ENCODE results near the gene APLN.

APLN gene

DNA sequence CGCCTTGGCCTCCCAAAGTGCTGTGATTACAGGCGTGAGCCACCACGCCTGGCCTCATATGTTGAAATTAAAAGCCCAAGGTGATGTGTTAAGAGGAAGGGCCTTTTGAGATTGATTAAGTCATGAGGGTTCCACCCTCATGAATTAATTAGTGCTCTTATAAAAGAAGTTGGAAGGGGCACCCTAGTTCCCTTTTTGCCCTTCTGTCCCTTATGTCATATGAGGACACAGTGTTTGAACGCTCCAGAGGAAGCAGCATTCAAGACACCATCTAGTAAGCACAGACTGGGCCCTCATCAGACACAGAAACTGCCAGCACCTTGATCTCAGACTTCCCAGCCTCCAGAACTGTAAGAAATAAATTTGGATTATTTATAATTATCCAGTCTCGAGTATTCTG, 5.1 kb upstream of the APLN start:
- DNase-seq, result no peak

DNA sequence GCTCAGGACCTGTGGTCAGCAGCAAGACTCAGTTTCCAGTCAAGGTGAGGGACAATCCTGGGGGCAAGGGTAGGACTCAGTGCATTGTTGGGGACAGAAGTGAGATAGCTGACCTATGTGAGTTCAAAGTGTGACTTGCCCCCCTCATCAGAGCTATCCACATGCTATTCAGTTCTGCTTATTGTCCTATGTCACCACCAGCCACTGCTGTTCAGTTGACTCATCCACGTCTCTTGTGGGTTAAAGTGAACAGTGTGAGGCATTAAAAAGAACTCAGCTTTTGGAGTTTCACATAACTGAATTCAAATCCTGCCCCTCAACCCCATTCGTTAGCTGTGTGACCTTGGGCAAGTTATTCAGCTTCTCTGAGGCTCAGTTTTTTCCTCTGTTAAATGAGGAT, 4.4 kb upstream of the APLN start:
- DNase-seq, result no peak

DNA sequence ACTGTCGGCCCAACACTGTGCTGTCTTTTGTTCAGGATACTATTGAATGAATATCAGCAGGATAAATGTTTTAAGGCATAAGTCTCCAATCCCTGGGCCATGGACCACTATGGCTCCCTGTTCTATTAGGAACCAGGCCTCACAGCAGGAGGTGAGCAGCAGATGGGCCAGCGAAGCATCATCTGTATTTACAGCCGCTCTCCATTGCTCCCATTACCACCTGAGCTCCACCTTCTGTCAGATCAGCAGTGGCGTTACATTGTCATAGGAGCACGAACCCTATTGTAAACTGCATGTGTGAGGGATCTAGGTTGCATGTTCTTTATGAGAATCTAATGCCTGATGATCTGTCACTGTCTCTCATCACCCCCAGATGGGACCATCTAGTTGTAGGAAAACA, 3.7 kb upstream of the APLN start:
- DNase-seq, result no peak

DNA sequence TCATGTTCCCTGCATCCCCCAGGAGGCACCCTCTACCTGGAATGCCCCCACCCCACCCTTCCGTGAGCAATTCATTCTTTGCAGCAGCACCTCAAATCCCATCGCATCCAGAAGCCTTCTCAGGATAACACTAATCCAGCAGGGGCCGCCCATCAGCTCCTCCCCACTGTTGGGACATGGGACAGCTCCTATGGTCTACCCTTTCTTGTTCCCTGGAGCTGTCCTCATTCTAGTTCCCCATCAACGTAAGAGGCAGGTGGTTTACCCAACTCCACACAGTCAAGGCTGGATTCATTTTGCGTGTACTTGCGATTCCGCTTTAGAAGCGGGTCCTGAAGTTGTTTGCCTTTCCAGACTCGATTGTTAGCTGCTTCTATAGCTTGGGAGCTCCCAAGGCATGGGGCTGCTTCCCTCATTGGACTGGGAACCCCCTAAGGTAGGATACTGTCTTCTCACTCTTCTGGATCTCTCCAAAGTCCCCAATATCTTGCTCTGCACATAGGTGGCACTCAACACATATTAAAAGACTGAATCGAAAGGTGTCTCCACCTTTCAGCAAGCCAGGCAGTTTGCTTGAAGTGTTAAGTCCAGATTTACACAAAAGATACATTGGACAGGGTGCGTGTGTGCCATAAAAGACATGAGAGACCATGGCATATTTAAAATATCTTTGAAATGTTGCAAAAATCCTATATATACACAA, 942 bp upstream of the APLN start:
- DNase-seq, result no peak

DNA sequence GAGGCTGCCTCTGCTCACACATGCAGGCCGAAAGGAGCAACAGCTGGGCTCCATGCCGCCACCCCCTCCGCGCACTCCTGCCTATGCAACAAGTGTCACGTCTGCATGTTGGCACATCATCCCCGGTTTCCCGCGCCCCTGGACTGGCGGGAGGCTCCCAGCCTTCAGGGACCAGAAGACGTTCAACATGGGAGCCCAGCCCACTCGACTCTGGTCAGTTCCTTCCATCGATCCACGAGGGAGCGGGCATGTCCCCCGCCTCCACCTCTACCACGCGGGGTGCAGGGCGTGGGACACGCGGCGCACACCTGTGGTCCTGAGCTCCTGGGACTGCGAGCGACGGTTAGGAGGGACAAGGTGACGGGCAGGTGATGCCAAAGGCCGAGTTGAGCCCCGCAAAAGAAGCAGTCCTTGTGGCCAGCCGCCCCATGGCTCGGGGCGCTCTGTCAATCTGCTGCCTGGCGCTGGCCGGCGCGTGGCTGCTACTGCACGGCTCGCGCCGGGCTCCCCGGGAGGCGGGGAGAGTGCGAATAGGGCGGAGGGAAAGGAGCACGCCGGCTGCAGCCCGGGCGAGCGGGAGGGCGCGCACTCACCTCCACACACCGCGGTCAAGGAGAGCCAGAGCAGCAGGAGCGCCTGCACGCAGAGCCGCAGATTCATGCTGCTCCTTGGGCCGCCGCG, 645 bp downstream of the APLN start:
- DNase-seq, result no peak

DNA sequence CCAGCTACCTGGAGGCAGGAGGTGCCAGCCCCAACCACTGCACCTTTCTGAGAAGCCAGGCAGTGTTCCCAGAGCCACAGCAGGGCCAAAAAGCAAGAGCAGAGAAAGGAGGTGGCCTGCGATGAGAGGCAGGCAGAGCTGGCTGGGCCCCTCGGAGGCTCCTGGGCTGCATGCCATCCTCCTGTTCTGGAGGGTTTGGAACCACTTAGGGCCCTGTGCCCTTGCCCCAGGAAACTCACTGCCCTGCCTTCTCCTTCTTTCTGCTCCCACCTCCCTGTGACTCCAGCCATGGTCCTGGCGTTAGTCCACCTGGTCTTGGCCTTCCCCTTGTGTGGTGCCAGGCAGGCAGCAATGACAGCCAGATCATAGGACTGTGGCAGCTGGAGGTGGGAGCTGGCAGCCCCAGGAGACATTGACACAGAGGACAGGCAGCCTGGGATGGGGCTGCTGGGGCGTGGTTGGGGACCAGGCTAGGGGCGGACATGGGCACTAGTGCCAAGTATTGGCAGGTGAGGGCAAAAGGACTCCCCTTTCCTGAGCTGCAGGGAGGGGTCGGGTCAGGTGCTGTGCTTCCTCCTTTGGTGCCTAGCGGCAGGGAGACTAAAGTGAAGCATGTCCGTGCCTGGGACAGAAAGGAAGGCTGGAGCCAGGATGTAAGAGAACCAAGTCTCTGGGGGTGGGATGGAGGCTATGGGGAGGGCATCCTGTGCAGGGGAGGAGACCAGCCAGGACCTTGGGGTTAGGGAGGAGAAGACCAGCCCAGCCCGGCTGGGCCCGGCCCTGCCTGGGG, 1.4 kb downstream of the APLN start:
- DNase-seq, result no peak

DNA sequence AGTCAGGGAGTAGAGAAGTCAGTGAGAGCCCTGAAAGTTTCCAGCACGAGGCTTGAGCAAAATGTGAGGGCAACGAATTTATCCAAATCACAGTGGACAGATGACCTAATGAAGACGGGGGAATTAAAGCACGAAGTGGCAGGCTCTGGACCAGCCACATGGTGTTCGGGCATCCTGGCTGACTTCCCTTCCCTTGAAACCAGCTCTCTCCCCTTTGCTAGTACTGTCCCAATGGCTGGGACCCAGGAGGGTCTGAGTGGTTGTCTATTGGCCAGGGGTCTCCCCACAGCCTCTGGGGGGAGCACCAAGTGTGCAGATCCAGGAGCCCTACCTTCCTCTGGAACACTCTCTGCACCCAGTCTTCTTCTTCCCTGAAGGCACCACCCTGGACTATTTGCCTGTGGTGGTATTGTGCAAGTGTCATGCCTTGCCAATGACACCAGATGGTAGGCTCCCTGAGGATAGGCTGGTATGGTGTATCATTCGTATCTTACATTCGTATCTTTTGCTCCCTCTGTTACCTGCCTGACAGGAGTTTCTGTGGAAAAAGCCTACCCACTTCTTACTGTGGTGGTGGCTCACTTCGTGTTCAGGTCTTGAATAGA, 2.1 kb downstream of the APLN start:
- no peak for DNase-seq

DNA sequence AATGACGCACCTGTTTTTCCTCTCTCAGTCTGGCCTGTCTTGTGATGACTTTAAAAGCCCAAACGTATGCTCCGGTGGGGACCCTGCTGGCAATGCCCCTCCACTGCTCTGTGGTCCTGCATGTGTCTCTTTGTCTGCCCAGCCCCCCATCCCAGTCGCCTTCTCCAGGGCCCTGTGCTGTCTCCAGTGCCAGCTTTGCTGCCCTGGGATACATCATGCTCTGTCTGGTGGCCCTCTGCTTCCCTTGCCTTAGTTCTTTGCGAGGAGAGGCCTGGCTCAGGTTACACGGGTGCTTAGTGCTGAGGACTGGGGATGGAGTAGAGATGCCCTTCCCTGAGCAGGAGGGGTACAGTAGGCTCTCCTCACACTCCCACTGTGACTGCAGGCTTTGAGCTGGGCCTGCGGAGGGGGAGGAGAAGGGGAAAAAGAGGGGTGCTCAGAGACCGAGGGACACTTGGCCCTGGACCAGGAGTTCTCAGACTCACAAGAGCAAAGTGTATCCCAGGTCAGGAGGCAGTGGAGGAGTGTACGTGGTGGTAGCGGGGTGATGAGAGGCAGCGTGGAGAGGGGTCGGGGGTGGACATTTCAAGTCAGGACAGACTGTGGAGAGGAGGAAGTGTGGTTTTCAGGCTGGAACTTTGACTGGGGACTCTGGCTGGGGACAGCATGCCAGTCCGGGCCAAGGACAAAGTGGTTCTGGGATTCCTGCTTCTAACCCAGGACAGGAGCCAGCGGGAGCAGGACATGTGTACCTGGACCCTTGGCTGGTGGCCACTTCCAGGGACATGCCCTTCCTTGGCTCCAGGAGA, 2.8 kb downstream of the APLN start:
- no peak for DNase-seq

DNA sequence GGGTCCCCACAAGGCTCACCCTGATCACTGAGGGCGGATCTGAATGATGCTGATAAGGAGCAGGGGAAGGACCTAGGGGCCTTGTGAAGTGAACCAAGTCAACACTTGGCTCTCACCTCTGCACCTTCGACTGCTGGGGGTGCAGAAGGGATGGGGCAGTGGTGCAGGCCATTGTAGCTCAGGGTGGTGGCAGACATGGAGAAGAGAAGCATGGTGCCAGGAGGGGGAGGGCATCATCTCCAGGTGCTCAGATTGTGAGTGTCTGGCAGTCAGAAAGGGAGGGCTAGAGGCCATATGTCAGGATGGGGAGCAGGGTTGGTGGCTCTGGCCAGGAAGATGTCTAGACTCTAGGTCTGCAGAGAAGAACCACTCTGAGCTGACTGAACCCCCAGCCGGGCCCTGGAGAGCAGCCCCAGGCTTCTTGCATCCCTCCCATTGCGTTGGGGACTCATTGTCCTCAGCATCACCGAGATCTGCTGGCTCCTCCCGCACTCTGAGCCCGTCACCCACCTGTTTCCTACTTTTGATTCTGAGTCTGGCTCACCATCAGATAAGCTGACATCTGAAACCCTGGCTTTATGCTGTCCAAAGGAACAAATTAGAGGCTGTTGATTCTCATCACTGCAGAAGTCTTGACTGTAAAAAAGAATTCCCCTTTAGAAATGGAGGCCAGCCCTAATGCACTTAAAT, 3.8 kb downstream of the APLN start:
- no peak for DNase-seq

DNA sequence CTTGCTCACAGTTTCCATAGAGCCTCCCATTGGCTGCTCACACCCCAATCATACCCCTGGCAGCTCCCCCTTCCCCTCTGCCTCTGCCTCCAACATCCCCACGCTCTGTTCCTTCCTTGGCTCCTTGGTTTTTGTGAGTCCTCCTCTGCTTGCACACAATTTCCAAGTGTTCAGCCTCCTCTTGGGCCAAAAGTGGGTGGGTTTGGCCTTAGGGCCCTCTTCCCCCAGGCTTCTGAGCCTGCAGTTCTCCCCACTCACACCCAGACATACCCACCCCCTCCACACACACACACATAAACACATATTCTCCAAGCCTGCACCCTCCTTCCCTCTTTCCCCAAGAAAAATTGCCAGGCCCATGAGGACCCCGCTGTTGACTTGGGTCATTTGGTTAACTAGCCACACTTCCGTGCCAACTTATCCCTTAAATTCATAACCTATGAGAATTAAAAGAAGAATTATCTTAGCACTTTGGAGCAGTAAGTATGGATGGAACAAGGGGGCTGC, 4.5 kb downstream of the APLN start:
- no peak for DNase-seq

DNA sequence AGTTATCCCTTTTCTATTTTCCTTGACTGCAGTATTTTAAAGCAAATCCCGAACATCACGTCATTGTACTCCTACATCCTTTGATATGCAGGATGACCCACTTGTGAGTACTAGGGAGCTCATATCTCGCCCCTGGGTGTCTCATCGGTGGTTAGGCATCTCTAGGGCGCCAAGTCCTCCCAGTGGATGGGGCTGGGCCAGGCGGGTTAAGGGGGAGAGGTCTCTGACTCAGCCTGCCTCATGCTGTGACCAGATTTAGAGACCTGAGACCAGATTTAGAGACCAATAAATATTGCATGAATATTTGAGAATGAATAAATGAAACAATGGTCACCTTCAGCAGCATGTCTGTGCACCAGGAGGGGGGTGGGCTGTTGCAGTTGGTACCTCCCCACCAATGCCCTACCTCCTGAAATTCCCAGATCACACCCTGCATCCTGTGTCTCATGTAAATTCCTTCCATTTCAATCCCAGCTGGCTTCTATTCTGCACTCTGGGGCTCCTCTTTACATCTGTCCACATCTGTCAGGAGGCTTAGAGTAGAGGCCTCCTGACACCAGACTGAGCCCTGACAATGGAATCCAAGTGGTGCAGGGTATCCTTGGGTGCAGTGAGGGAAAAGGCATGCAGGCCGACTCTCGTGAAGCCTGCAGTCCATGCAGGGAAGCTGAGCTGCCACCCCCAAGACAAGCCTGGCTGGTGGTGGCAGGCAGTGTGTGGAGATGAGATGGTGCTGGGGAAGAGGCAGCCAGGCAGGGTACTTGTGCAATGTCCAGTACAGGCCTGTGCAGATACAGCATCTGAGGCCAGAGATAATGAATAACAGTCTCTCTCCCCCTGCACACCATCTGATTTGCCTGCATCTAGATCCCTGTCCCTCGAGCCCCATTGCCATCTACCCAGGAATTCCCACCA, 5.2 kb downstream of the APLN start:
- DNase-seq, result no peak

DNA sequence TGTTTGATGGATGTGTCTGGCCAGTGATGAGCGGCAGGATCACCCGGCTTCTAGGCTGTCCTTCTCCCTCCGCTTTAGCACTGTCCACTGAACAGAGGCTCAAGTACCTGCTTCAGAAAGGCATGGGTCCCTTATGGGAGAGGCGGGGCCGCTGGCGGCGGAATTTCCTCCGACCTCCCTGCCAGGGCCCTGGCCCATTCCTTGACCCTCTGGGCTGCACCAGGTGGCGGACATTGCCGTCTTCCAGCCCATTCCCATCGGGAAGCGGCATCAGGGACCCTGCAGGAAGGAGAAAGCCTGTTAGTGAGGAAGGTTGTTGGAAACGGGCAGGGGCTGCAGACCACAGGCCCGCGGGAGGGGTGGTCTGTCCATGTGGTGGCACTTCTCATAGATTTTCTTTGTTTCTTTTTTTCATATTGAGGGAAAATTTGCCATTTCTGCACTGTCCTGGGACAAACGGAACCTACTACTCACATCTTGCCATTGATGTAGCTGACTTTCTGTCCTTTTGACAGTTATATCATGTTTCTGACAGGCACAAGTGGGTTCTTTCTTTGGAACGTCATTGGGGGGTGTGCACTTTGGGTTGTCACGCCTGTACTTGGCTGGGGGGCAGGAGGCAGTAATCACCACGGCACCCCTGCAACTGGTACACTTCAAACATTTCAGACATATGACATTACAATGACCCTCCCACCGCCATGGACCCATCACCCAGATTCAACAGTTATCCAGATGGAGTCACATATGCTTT, 6.1 kb downstream of the APLN start:
- DNase-seq, result no peak

DNA sequence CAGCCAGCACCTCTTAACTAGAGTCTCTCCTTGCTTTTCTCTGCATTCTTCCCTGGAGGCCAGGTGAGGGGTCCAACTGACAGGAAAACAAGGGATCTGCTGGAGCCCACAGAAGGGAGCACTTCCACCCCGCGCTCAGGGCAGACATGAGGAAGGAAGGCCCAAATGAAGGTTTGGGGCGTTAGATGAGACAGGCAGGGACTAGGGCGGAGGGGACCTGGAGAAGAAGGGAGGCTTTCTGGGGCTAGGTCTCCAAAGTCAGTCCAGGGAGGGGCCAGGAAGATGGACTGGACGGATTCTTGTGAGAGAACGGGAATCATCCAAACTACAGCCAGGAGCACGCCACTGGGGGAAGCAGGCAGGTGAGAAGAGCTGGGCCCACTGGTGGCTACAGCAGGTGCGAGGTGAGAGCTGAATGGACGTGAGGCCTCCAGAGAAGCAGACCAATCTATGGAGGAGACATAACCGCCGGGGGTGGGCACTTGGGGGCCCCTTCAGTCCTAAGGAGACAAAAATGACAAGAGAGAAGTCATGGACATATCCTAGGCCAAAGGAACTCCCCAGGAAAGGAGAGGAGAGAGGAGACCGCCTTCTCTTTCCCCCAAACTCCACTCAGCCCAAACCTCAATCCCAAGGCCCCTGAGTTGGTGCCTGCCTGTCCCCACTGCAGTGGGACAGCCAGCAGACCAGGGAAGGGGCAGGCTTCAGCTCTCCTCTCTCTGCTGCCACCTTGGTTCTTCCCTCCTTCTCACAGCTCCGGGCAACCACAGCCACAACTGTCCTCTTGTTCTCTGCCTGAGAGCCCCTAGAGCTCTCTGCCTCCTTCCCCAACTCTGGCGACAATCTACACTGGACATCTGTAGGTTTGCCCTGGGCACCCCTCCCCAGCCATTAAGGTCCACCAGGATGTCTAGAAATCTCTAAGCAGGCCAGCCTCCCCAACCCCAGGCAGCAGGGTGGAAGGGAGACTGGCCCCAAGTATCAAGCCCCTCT, 7.0 kb downstream of the APLN start:
- DNase-seq, result no peak

DNA sequence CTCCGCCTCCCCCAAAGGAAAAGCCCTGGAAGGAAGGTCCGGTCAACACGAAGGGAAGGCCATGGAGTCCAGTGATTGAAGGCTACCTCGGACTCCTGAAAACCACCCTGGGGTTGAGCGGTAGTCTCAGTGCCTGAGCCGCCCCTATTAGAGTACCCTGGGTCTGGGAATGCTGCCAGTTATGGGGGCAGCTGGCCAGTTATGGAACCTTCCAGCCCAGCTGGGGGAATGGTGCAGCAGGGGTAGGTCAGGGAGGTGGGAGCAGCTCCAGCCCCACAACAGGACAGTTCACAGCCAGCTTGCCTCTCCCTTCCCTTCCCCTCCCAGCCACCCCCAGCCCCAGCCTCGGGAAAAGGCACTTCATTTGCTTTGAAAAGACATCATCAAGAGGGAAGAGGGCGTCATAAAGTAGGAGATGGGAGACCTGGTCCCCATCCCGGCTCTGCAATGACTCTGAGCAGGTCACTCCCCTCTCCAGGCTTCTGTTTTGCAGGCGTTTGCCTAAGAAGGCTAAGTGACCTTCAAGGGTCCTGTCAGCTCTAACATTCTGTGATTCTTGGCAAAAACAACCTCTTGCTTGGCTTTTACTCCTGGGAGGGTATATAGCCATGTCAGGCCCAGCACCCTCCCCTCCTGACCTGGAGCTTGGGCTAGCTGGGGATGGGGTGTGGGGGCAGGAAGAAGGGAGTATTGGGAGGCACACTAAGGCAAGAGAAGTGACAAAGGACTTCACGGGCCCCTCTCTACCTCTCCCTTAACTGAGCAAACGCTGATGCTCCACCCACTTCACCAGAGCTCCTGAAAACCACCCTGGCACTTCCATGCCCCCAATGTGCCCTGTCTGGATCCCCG, 8.0 kb downstream of the APLN start:
- no peak for DNase-seq

DNA sequence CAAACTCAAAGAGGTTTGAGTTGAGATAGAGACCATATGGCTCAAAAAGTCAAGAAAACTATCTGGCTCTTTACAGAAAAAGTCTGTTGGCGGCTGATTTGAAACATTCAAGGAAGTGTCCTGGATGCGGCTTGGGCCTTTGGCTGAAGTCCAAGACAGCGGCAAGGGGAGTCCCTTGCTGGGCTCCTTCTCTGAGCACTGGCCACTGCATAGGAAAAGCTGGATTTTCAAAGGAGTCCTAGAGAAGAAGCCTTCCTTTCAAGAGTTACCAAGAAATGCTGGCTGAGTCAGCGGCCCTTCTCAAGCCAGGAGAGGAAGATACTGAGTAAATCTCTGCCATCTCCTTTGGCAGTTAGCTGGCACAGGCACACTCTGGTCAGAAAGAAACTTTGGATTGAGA, 12.1 kb downstream of the APLN start:
- DNase-seq, result no peak

DNA sequence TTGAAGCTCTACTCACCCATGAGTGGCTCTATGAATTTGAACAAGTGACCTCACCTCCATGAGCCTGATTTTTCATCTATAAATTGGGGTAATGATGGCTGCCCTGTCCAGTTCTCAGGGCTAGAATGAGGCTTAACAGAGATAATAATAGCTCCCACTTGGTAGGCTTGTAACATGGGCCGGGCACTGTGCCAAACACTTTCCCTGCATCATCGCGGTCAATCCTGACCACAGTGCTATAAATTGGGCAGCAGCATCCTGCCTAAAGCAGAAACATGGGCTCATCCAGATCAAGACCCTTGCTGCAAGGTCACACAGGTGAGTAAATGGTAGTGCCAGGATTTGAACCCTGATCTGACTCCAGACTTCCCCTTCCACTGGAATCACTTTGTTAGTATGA, 12.8 kb downstream of the APLN start:
- no peak for DNase-seq

DNA sequence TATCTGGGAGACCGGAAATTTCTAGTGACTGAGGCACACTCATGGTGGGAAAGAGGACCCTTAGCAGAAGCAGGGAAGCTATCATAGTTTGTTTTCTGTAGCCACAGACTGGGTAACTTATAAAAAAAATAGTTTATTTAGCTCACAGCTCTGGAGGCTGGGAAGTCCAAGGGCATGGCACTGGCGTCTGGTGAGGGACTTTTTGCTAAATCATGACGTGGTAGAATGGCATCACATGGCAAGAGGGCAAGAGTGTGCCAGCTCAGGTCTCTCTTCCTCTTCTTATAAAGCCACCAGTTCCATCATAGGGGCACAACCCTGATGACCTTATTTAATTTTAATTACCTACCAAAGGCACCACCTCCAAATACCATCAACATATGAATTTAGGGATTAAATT, 13.3 kb downstream of the APLN start:
- DNase-seq, result no peak

DNA sequence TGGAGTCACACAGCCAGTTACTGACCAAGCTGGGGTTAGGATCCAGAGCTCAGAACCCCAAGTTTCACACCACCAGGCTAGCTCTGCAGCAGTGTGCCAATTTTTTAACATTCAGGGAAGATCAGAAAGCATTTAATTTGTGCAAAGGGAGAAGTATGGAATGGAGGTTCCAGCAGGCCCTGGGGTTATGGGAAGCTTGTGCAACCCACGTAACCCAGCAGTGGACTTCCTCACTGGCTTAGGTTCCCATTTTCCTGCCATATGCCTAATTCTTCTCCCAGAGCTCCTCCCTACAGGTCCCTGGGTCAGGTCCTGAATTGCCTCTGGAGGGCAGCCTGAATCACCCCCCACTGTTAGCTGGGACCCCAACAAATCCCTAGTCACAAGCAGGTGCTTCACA, 14.0 kb downstream of the APLN start:
- DNase-seq, result no peak
